A673 (cell line): ENCODE measurements around the gene INHBC.

Experiments used
- CTCF ChIP-seq: fragments of 300-800, 200-600 bp; sonication (generic); conservative IDR thresholded peaks from 2 replicates; pipeline ENCODE4 v1.5.1; 2017; ENCODE audit warnings: low read depth, mild to moderate bottlenecking, antibody characterized with exemption, low read length, moderate library complexity, mixed read lengths
- EZH2 ChIP-seq: fragments of 200-600 bp; sonication (generic); IDR thresholded peaks from 2 replicates; pipeline ENCODE4 v1.6.1; 2017; ENCODE audit warnings: borderline replicate concordance, low read depth, mild to moderate bottlenecking, mixed read lengths, antibody characterized with exemption, low read length; ENCODE audit not compliant: poor library complexity, severe bottlenecking

- TF ChIP-seq CTCF (no peak), EZH2 (no peak)
These were observed 65.6 kb downstream of the INHBC start for GRCh38 chr12:57500213-57500612.
